Cardiac ventricle fibroblast (primary cell): ENCODE measurements around the gene DTYMK. TPM values are rescaled to one million over a fixed set of nuclear protein-coding genes. Genes with fewer than 3 reads are reported as not detected.

ENCODE experiments used
- total RNA-seq: library from RNA; depleted of rRNA; stranded (reverse); fragments of >200 nt; gene quantifications from 2 replicates; pipeline ENCODE4 v1.2.3, GENCODE V29; 2015

The DTYMK gene, protein sequence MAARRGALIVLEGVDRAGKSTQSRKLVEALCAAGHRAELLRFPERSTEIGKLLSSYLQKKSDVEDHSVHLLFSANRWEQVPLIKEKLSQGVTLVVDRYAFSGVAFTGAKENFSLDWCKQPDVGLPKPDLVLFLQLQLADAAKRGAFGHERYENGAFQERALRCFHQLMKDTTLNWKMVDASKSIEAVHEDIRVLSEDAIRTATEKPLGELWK
- total RNA-seq, result 14.0 and 19.3 TPM in 2 replicates

GRCh38 chr2:241686650-241687425, at the start of gene DTYMK:
Gene DTYMK, minus strand, starts transcription at chr2:241686815. Its CDS starts 32 bp downstream, at chr2:241686783.

GRCh38 chr2:241734467-241735208, 48.0 kb upstream of the DTYMK start, which contains the start of gene D2HGDH:
Gene D2HGDH, plus strand, starts transcription at chr2:241734630. Its CDS starts 595 bp downstream, at chr2:241735225.

GRCh38 chr2:241701399-241702154, 15.0 kb upstream of the DTYMK start, which contains the start of gene ING5:
Gene ING5, plus strand, starts transcription at chr2:241702039. Its CDS starts 27 bp downstream, at chr2:241702066.

DNA sequence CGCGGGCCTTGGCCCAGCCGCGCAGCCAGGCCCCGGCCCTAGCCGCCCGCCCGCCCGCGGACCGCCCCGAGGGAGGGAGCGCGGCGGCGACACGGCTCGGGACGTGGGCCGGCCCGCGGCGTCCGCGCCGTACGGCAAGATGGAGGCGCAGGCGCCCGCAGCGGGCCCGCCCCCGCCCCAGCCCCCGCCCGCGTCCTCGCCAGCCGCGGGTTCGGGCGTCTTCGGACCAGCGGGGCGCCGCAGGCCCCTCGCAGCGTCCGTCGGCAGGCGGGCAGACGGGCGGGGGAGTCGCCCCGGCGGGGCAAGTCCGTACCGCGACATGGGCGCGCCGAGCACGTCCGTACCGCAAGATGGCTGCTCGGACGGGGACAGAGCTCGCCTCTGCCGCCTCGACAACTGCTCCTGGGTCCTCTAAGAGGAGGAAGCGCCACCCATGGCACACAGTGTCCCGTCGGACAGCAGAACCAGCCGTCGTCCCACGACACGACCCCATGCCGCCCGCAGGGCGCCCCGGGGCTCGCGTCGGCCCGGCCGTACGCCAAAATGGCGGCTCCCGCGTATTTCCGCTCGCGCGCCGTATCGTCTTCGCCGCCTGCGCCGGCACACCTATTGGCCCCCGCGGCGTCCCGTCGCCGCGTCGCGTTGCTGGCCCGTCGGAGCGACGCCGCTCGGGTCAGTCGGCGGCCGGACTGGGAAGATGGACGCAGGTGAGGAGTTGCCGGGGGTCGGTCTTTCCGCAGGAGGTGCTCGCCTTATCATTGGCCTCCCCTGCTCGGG, 49.4 kb downstream of the DTYMK start, which contains the start of the genes ATG4B and THAP4:
ATG4B (plus strand) TSS at position 676 of the 777 bp plus-strand sequence; CDS start at position 698, 22 bp downstream.
THAP4 (minus strand) TSS at position 141 of the 777 bp plus-strand sequence. CDS start 141 bp downstream, outside the sequence.

Other genes starting within 250 kb of the DTYMK start
- gene STK25, start 178.2 kb downstream of the DTYMK start, total RNA-seq, result 77.5 and 146 TPM in 2 replicates
- gene BOK, start 128.1 kb downstream of the DTYMK start, total RNA-seq, result 56.0 and 61.0 TPM in 2 replicates
- gene THAP4, start 49.7 kb downstream of the DTYMK start, total RNA-seq, result 37.2 and 42.9 TPM in 2 replicates
- 33.0 and 34.0 TPM in 2 replicates for gene ATG4B, start 49.1 kb downstream of the DTYMK start, total RNA-seq
- gene ING5, start 15.2 kb upstream of the DTYMK start, total RNA-seq, result 14.1 and 32.9 TPM in 2 replicates
- 9.0 and 12.7 TPM in 2 replicates for gene D2HGDH, start 47.8 kb upstream of the DTYMK start, total RNA-seq
- gene GAL3ST2, start 90.0 kb upstream of the DTYMK start, total RNA-seq, result not detected in 2 replicates
- gene NEU4, start 122.4 kb upstream of the DTYMK start, total RNA-seq, result not detected in 2 replicates
- gene PDCD1, start 172.1 kb upstream of the DTYMK start, total RNA-seq, result not detected in 2 replicates
- not detected in 2 replicates for gene RTP5, start 182.9 kb upstream of the DTYMK start, total RNA-seq